Ureter (tissue), 1 donor: ENCODE measurements around the gene STARD9. TPM values are rescaled to one million over a fixed set of nuclear protein-coding genes. Genes with fewer than 3 reads are reported as not detected.
"Not testable (repeated sequence)": the region's sequence is repeated elsewhere in the genome, so short reads cannot be mapped to it uniquely, and the experiment has no call there.

Experiments
- DNase-seq: peaks from one replicate; pipeline ENCODE4 v3.0.0-alpha.2; 2020; ENCODE audit warnings: low spot score
- total RNA-seq: library from RNA; stranded (reverse); gene quantifications from one replicate; pipeline ENCODE4 v1.2.4, GENCODE V29; 2023
- donor health status: DM: yes; HTN: yes; CAD: no.

STARD9 gene
- total RNA-seq, 1 donor from 2014 or later = 18.0 TPM

DNA sequence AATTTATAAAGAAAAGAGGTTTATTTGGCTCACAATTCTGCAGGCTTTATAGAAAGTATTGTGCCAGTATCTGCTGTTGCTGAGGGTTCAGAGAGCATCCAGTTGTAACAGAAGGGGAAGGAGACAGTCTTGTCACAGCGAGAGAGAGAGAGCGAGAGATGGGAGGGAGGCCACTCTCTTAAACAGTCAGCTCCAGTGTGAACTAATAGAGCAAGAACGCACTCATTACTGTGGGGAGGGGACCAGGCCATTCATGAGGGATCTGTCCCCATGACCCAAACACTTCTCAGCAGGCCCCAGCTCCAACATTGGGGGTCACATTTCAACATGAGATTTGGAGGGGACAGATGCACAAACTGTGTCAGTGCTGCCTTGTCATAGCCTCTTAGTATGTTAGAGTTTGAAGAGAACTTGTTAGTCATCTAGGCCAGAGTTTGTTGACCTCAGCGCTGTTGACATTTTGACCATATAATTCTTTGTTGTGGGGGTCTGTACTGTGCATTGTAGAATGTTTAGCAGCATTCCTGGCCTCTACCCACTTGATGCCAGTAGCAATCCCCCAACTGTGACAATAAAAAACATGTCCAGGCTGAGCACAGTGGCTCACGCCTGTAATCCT, 15.3 kb downstream of the STARD9 start:
- DNase-seq = no peak

DNA sequence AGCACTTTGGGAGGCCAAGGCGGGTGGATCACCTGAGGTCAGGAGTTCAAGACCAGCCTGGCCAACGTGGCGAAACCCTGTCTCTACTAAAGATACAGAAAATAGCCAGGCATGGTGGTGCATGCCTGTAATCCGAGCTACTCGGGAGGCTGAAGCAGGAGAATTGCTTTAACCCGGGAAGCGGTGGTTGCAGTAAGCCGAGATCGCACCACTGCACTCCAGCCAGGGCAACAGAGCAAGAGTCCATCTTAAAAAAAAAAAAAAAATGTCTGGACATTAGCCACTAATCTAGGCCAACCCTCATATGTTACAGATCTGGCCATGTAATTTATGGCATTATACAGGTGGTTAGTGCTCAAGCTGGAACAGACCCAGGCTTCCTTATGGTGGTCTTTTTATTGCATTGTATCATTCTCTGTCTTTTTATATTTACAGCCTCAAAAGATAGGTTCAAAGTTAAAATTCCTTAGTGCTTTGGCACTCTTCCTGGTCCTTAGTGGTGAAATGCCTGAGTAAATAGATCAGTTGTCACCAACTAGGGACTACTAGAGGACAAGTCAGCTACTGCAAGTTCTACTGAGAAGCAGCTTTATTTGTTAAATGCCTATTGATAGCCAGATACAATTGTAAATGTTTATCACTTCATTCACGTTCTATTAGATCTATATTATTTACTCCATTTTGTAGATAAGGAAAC, 16.0 kb downstream of the STARD9 start:
- DNase-seq = no peak

DNA sequence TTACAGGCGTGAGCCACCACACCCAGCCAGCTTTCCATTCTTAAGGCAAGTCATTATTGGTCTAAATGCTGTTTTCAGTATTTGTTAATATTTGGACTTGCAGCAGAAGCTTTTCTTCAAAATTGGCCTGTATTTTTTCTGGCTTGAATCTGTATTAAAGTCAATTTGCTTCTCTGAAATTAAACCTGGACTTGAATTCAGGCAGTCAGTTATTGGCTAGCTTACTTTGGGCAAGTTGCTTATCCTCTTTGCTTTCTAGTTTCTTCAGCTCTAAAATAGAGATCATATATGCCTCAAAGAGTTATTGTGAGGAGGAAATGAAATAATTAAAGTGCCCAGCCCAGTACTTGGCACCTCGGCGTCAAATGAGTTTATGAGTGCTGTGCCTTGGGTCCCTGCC, 17.3 kb downstream of the STARD9 start:
- no peak for DNase-seq

DNA sequence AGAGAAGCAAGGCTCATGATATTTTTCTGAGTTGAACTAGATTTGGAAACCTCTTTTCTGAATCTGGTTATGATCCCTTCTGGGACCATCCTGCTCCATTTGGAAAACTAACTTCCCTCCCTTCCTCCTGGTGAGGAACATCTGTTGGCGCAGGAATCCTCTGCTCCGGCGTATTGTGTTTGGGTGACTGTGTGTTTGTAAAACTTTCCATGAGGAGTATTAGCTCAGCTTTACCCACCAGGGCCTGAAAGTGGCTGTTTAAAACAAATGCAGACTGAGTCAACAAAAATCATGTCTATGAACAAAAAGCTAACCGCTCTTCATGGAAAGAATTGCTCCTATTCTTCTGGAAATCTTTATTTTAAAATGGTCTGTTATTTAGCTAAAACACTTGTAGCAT, 17.7 kb downstream of the STARD9 start:
- no peak for DNase-seq

DNA sequence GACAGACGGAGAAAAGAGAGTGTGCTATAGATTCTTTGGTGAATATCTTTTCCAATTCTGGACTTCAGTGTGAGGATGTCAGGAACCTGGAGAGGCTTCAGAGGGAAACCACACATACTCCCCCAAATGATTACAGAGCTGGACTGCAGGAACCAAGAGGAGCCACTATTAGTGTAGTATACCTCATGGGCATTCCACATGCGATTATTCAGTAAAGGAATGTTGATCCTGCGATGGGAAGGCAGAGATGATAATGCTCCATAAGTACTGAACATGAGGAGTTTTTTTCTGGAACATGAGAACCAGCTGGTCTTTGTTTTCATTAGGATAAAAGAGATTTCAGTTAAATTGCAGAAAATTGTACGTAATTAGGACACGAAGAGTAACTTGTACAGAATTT, 18.7 kb downstream of the STARD9 start:
- no peak for DNase-seq

DNA sequence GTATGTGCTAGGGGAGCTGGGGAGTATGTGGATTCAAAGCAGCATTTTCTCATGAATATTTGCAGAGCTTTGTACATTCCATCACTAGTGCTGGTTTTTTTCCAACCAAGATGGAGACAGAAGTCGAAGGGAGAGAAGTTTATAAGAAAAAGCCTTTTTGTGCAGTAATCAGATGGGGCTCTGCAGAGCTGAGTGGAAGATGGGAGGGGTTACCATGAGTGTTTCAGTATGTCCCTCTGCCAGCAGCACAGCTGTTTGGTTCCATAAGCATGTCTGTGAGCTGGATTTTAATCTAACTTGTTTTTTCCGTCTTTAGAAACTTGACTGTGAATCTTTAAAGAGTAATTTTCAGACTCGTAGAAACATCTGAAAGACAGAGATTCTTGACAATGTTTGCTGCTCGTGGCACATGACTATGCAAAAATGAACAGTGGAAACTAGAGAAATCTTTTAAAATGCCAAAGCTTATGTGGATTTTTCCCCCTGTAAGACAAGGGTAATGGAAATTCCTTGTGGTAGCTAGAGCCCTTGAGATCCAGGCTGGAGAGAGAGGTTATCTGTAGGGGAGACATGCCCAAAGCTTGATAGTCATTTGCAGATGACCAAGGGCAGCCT, 20.3 kb downstream of the STARD9 start:
- DNase-seq = no peak

DNA sequence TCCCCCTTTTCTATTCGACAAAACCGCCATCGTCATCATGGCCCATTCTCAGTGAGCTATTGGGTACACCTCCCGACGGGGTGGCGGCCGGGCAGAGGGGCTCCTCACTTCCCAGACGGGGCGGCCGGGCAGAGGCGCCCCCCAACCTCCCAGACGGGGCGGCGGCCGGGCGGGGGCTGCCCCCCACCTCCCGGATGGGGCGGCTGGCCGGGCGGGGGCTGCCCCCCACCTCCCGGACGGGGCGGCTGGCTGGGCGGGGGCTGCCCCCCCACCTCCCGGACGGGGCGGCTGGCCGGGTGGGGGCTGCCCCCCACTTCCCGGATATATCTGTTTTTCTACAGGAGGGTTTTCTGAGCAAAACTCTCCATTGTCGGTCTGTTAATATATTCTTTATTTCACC, 25.9 kb downstream of the STARD9 start:
- not testable (repeated sequence) for DNase-seq

DNA sequence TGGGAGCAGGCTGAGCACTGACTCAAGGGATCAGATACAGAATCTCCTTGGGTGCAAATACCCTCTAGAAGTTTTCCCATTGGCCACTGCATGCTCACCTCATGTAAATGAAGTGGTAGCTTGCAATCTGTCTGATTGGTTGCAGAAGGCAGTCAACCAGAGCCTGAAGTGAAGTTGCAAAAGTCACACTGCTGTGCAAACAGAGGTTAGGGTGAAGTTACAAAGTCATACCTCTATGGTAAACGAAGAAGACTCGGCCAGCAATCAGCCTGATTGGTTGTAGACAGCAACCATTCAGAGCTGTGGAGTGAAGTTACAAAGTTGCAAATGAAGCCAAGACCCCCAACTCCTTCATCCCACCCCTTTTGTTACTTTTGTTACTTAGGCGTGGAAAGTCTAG, 27.1 kb downstream of the STARD9 start:
- DNase-seq = no peak

DNA sequence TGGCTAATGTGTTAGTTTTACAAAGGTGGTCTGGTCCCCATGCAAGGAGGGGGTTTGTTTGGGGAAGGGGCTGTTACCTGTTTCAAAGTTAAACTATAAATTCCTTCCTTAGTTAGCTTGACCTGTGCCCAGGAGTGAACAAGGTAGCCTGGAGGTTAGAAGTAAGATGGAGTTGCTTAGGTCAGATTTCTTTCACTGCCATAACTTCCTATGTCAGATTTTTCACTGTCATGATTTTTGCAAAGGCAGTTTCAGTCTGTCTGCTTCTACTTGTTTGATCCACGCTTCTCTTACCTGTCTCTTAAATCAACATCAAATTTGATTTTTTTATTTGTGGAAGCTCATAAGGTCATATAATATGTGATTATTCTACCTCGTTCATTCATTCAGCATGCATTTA, 28.6 kb downstream of the STARD9 start:
- no peak for DNase-seq

DNA sequence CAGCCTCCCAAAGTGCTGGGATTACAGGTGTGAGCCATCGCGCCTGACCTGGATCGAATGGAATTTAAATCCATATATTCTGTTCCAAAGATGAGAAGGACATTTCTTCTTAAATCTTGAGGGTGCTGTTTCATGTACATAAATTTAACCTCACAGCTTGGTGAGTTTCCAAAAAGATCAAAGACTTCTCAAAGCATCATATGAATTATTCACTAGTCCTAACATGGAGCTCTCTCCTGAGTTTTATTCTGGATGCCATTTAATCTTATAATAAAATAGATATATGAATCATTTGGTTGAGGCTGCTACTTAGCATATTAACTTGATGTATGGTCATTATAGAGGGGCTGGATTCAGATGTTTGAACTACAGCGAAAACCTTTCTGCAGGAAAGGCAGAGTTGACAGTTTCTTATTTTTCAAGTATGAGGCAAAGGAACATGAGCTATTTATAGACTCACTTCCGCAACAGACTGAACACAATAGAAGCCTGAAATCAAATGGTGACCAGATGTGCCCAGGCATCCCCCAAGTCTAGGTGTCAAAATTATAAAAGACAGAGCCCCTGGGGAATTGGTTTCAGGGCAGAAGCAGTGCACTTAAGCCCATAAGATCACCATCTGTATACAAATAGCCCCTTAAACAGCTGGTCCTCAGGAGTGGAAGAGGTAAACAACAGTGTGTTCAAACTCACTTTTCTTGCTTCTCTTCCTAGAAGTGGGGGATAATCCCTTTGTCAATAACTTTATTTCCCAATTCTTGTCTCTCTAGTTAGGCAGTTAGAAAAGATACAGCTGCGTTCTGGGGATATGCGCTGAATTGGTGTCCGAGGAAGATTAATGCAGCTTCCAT, 29.7 kb downstream of the STARD9 start:
- DNase-seq = no peak

DNA sequence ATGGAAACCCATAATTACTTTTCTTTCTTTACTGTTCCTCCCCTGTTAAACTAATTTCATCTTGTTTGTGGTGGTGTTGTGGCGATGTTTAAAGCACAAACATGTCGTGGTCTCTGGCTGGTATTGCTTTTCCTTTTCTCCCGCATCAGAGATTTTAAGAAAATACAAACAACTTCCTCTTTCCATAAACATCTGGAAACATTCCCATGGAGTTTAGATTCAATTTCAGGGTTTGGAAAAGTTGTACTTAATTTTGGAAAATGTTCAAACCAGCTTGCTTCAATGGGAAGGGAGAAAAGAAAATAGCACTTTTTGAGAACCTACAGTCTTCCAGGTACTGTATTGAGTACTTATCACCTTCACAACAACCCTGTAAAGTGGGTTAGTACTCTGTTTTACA, 30.4 kb downstream of the STARD9 start:
- no peak for DNase-seq

DNA sequence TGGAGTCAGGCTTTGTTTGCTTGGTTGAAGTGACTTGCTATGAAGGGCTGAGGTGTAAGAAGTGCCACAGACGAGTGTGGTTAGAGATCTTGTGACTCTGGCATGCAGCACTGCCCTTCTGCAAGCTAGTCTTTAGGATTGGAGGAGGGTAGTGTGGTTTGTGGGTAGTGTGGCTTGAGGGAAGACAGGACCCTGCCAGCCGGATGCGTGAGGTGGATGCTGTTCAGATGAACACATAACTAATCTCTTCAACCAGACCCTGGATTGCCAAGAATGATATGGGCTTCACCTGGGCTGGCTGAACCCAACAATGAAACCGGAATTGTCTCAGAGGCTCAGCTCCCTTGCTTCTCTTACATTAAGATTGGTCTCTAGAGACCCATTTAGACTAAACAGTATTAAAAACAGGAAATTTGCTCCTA, 32.7 kb downstream of the STARD9 start:
- DNase-seq = no peak

DNA sequence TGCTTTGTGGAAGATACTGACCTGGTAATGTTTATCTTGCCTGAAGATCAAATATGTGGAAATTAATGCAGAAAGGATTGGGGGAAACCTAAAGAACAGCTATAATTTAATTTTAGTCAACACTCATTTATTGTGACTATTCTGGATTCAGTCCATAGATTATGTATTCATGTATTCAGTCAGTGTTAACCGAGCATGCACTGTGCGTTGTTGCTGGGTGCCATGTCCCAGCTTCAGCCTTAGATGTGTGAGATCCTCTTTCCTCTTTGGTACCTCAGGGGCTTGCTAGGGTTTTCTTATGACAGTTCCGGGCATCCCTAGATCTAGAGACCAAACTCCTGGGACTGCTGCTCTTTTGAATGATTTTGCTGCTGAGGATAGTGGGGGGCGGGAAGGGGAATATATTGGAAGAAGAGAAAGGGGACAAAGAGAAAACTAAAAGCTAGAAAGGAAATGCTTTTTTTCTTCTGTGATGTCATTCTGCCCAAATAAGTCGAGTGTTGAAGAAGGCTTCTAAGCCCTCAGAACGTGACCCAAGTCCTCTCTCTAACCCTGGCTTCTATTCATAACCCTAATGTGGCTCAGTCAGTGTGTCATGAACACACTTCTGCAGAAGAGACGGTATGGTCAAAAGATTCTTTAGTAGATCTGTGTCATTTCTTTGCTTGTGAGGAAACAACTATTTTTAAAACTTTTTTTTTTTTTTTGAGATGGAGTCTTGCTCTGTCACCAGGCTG, 33.5 kb downstream of the STARD9 start:
- no peak for DNase-seq

DNA sequence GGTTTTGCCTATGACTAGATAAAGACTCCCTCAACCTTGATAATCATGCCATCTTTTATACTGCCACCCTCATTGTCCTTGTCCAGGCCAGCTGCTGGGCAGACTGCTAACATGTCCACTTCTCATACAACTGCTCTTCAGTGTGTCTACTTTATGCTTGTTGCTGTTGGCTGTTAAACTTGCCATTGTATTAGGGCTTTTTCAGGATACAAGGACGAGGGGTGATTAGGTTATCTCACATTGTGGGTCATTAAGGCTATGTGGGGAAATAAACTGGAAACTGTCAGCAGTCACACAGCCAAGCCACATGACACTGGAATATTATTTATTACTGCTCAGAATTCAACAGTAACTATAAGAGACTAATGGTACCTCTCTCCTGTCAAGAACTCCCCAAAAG, 36.1 kb downstream of the STARD9 start:
- no peak for DNase-seq

DNA sequence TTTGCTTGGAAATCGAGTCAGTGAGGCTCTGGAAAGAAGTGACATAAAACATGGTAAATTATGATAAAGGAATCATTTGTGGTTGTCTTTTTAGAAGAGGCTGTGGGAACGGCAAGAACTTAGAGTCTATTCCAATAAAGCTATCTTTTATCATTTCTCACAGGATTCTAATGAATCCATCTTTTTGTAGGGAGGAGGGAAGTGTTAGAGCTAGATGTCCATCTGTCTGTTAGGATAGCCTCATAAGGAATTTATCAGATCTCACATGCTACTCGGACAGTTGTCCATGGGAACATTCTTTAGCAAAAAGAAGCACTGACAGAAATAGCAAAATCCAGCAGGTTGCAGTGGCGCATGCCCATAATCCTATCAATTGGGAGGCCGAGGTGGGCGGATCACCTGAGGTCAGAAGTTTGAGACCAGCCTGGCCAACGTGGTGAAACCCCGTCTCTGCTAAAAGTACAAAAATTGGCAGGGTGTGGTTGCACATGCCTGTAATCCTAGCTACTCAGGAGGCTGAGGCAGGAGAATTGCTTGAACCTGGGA, 37.0 kb downstream of the STARD9 start:
- DNase-seq = no peak

DNA sequence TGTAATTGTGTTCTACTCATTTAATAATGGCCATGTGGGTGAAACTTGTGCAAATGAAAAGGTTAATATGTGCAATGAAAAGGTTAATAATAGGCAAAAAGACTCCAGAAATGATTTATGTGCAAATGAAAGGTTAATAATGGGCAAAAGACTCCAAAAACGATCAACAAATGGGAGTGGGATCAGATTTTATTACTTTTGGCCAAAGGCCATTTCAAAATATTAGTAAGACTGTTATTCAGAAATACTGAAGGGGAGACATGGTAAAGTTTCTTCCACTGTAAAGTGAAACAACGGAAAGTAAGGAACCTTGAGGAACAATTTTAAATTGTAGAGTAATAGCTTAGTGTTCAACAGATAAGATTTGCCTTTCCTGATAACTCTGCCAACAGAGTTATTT, 40.7 kb downstream of the STARD9 start:
- no peak for DNase-seq

DNA sequence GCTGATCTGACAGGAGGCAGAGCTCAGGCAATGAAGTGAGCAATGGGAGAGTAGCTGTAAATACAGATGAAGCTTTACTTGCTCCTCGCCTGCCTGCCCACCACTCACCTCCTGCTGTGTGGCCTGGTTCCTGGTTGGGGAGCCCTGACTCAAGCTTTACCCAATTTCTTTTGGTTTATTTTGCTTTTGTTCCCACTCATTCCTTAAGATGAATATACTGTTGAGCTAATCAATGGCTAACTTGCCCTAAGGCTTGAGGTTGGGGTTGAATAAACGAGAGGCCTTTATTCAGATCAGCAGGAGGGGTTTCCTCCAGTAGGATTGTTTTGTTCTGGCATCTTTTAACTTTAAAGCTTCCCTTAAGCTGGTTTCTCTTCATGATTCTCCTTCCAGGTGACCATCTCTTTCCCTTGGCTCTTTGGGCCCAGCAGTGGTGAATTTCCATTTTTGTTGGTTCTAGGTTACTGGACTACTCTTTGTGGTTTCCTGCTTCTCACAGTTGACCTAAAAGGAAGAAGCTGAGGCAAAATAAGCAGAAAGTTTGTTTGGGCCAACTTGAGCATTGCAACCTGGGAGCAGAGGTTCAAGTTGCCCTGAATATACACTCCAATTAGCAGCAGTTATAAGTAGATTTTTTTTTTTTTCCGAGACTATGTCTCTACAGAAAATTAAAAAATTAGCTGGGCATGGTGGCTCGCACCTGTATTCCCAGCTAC, 44.4 kb downstream of the STARD9 start:
- no peak for DNase-seq

DNA sequence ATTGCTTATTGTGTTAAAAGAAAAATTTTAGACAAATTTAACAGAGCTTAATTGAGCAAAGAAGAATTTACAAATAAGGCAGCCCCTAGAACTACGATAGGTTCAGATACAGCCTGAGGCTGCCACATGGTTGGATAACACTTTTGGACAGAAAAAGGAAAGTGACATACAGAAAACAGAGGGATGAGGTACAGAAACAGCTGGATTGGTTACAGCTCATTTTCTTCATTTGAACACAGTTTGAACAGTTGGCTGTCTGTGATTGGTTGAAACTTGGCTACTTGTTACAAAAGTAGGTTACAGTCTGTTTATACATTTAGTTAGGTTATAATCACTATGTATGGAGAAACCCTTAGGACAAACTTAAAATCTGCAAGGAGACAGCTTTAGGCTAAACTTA, 46.0 kb downstream of the STARD9 start:
- DNase-seq = no peak

DNA sequence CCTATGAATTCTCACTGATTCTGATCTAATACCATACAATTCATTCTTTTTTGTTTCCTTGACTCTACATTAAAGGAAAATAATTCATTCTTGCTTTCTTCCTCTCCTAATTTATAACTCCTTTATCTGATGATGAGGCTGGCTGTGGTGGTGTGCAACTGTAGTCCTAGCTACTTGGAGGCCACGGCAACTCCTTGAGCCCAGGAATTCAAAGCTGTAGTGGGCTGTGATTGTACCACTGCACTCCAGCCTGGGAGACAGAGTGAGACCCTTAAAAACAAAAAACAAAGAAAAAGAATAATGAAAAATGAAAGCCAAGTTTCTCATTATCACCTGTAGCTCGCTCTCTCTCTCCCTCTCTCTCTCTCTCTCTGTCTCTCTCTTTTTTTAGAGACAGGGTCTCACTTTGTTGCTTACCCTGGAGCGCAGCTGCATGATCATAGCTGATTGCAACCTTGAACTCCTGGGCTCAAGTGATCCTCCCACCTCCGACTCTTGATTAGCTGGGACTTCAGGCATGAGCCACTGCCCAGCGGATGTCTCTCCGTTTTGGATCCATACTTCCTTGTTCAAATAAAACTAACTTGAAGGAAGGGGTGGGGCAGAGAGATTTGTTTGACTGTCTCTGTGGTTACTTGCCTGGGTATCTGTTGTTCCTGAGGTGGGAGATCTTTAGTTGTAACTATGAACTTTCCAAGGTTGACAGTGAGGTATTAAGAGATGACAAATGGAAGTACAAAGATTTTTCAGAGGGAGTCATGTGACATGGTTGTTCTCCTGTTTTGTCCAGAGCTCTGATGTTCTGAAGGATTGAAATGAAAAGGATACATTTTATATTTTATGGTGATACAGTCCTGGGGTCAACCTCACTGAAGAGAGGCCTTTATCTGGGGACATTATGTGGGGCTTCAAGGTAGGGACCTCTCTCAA, 46.9 kb downstream of the STARD9 start:
- DNase-seq = no peak

DNA sequence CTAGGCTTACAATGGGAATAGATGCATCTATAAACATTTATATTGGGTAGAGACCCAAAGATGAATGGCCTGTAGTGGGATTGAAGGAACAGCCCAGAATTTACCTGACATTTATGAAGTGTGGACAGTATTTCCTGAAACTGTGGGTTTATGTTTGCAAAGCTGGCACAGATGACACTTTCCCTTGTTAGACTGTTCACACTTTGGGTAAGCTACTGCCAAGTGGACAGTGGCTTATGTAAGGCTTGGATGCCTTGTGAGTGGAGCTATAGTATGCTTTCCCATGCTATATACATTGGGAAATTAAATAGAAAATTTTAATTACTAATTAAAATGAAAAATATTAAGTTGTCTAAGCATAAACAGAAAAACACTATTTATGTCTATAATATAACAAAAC, 48.5 kb downstream of the STARD9 start:
- DNase-seq = no peak
